Cardiac ventricle fibroblast (primary cell): Measurements from ENCODE around the gene TEFM. TPM values are rescaled to one million over a fixed set of nuclear protein-coding genes. Genes with fewer than 3 reads are reported as not detected.

Experiments used
- total RNA-seq: library from RNA; depleted of rRNA; stranded (reverse); fragments of >200 nt; gene quantifications from 2 replicates; pipeline ENCODE4 v1.2.3, GENCODE V29; 2015

TEFM gene
- total RNA-seq, result 9.1 and 9.9 TPM in 2 replicates

DNA sequence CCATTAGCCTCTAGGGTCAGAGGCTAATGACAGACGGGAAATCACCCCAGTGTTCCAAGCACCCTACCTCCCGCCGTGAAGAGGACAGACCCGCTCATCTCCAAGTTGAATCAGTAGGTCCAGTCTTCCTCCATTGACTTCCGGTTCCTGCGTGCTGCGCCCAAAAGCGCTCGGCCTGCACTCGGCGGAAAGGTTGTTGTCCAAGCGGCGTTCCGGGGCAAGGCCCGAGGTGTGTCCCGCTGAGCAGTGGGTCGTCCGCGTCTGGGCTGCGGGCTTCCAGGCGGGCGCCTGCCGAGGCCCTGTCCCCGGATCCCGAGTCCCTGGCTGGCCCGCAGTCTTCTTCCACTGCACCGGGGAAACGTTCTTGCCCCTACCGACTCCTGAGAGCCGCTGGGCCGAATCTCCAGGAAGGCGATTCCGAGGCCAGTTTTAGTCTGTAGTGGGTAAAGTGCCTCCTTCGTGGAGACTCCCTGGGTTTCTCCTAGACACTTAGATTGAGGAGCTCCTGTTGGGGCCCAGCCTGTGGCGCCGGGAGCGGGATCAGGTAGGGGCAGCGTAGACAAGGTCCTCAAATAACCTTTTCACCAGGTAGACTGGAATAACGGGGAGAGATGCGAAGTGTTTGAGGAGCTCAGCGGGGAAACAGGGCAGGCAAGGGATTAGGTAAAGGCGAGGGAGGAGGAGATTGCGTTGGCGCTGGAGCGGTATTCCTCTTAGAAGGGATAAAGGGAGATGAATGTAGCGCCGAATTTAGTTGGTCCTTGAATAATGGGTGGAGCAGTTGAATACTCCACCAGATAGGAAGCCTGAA, at the start of gene TEFM:
TSS of gene TEFM (minus strand) at position 138 of the 811 bp plus-strand sequence. CDS start at position 98, 40 bp downstream.

GRCh38 chr17:30921544-30922196, 15.6 kb upstream of the TEFM start, which contains the start of gene ADAP2:
Gene ADAP2, plus strand, starts transcription at chr17:30921945. Its CDS starts 70 bp downstream, at chr17:30922015.

Other genes starting within 250 kb of the TEFM start
- 5.0 and 7.5 TPM in 2 replicates for gene CRLF3, start 81.5 kb downstream of the TEFM start, total RNA-seq
- gene ATAD5, start 74.3 kb downstream of the TEFM start, total RNA-seq, result 0.15 and 0.37 TPM in 2 replicates
- gene ADAP2, start 15.7 kb upstream of the TEFM start, total RNA-seq, result 0.98 TPM in 1 of 2 replicates, not detected in the other
- gene RNF135, start 64.8 kb upstream of the TEFM start, total RNA-seq, result 17.0 and 20.2 TPM in 2 replicates
- 38.1 and 47.3 TPM in 2 replicates for gene NF1, start 188.7 kb upstream of the TEFM start, total RNA-seq